ENCODE data around the gene GRIK3.

GRIK3 gene

DNA sequence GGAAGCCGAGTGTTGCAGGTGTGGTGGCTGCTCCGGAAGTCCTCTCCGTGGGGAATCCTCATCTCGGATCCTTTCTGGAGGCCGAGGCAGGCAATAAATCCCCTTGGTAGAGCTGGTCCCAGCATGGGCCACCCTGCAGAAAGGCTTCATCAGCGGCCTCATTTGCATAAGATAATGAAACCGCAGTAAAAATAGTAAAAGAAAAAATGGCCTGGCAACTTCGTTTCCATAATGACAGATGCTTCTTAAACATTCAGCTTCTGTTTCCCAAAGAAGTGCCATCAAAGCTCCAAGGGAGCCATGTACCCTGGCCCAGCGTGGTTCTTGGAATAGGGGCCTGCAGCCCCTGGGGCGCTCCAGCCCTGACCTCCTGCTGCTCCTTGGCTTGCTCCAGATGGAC, 244.1 kb downstream of the GRIK3 start:
- H3K4me3 ChIP-seq (ENCODE audit: low read depth in 1 of 2, low read length in 2 of 2): no peak overlapping the region
- no peak overlapping the region for H3K27ac ChIP-seq (ENCODE audit: low read depth, low read length)
- no peaks in the 10 kb centered on the region for H3K36me3 ChIP-seq (ENCODE audit: control insufficient read depth in 1 of 2, insufficient read depth in 2 of 2, low read length in 2 of 2)
- no peaks in the 10 kb centered on the region for H3K4me1 ChIP-seq (ENCODE audit: control insufficient read depth in 1 of 2, insufficient read depth in 2 of 2, low read length in 2 of 2)
- no peak overlapping the region for H3K9ac ChIP-seq (ENCODE audit: low read depth in 1 of 2, low read length in 2 of 2)
- no peaks in the 10 kb centered on the region for H3K9me3 ChIP-seq (ENCODE audit: control insufficient read depth in 1 of 2, low read length in 2 of 2)
- peaks cover 3 to 9% of the 10 kb centered on the region in 2 donors for H3K27me3 ChIP-seq (ENCODE audit: control insufficient read depth in 1 of 2, insufficient read depth in 2 of 2, low read length in 2 of 2)

GRCh38 chr1:36789535-36789934, 244.8 kb downstream of the GRIK3 start:
- no peak overlapping the region for H3K9ac ChIP-seq (ENCODE audit: low read depth in 1 of 2, low read length in 2 of 2)

GRCh38 chr1:36787312-36787913, 246.9 kb downstream of the GRIK3 start:
- Histone ChIP-seq H3K27ac (ENCODE audit: low read depth, low read length) (no peak overlapping the region), H3K9me3 (ENCODE audit: control insufficient read depth in 1 of 2, low read length in 2 of 2) (no peaks in the 10 kb centered on the region), H3K36me3 (ENCODE audit: control insufficient read depth in 1 of 2, insufficient read depth in 2 of 2, low read length in 2 of 2) (no peaks in the 10 kb centered on the region), H3K4me3 (ENCODE audit: low read depth in 1 of 2, low read length in 2 of 2) (no peak overlapping the region), H3K4me1 (ENCODE audit: control insufficient read depth in 1 of 2, insufficient read depth in 2 of 2, low read length in 2 of 2) (peaks cover 5 to 9% of the 10 kb centered on the region in 2 donors), H3K27me3 (ENCODE audit: control insufficient read depth in 1 of 2, insufficient read depth in 2 of 2, low read length in 2 of 2) (peaks cover 3 to 15% of the 10 kb centered on the region in 2 donors), H3K9ac (ENCODE audit: low read depth in 1 of 2, low read length in 2 of 2) (no peak overlapping the region)

More at GRCh38 chr1:36789535-36789934, 244.8 kb downstream of the GRIK3 start:
- Histone ChIP-seq H3K27ac (ENCODE audit: low read depth, low read length) (no peak overlapping the region), H3K4me3 (ENCODE audit: low read depth in 1 of 2, low read length in 2 of 2) (no peak overlapping the region), H3K9me3 (ENCODE audit: control insufficient read depth in 1 of 2, low read length in 2 of 2) (no peaks in the 10 kb centered on the region), H3K4me1 (ENCODE audit: control insufficient read depth in 1 of 2, insufficient read depth in 2 of 2, low read length in 2 of 2) (no peaks in the 10 kb centered on the region), H3K36me3 (ENCODE audit: control insufficient read depth in 1 of 2, insufficient read depth in 2 of 2, low read length in 2 of 2) (no peaks in the 10 kb centered on the region), H3K27me3 (ENCODE audit: control insufficient read depth in 1 of 2, insufficient read depth in 2 of 2, low read length in 2 of 2) (peaks cover 3 to 12% of the 10 kb centered on the region in 2 donors)

DNA sequence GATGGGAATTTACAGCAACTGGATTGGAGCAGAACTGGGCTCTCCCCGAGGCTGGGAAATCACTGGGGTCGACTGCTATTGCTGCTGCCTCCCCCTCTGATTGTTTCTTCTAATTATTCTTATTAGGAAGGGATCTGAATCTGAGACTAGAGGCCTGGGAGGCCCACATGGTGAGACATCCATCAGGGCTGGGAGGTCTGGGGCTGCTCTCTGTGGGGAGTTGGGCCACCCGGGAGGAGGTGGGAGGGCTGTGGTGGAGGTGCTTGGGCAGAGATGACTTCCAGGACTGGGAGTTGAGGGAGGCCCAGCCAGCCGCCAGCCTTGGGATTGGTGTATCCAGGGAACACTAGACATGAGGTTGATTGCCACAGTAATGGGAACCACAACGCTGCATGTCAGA, 247.9 kb downstream of the GRIK3 start:
- Histone ChIP-seq H3K36me3 (ENCODE audit: control insufficient read depth in 1 of 2, insufficient read depth in 2 of 2, low read length in 2 of 2) (no peaks in the 10 kb centered on the region), H3K27me3 (ENCODE audit: control insufficient read depth in 1 of 2, insufficient read depth in 2 of 2, low read length in 2 of 2) (peaks cover 3 to 15% of the 10 kb centered on the region in 2 donors)

DNA sequence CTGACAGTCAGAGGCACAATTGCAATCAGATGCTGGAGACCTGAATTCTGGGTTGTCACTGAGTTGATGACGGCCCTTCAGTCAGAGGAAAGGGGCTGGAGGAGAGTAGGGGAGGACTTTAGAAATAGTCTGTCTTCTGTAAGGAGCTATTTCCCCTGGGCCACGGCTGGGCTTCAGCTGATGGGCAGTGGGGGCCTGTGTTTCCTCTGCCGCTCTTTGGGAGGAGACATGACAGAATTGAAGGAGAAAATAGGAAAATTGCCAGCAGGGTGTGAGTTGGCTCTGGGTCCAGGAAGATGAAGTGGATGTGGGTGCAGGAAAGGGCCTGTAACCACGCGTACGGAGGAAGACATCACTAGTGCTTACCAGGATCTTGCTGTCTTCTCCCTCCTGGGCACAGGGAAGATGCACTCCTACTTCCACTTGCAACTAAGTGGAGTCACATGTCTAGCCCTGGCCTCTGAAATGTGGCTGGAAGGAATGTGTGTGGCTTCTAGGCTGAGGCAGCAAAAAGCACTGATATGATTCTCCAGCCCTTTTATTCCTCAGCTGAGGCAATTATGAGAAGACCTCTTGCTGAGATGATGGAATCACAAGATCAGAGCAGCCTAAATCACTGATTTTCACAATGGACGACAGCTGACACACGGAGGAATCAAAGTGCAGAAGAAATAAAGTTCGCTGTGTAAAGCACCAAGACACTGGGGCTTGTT, 250.0 kb downstream of the GRIK3 start:
- H3K27ac ChIP-seq (ENCODE audit: low read depth, low read length): no peak overlapping the region
- peaks cover 3 to 15% of the 10 kb centered on the region in 2 donors for H3K27me3 ChIP-seq (ENCODE audit: control insufficient read depth in 1 of 2, insufficient read depth in 2 of 2, low read length in 2 of 2)
- H3K4me3 ChIP-seq (ENCODE audit: low read depth in 1 of 2, low read length in 2 of 2): no peak overlapping the region
- no peak overlapping the region for H3K9ac ChIP-seq (ENCODE audit: low read depth in 1 of 2, low read length in 2 of 2)
- H3K9me3 ChIP-seq (ENCODE audit: control insufficient read depth in 1 of 2, low read length in 2 of 2): no peaks in the 10 kb centered on the region
- peaks cover 5 to 11% of the 10 kb centered on the region in 2 donors for H3K4me1 ChIP-seq (ENCODE audit: control insufficient read depth in 1 of 2, insufficient read depth in 2 of 2, low read length in 2 of 2)
- no peaks in the 10 kb centered on the region for H3K36me3 ChIP-seq (ENCODE audit: control insufficient read depth in 1 of 2, insufficient read depth in 2 of 2, low read length in 2 of 2)

More for the DNA sequence above, 247.9 kb downstream of the GRIK3 start:
- no peak overlapping the region for H3K9ac ChIP-seq (ENCODE audit: low read depth in 1 of 2, low read length in 2 of 2)
- no peak overlapping the region for H3K27ac ChIP-seq (ENCODE audit: low read depth, low read length)
- H3K4me1 ChIP-seq (ENCODE audit: control insufficient read depth in 1 of 2, insufficient read depth in 2 of 2, low read length in 2 of 2): peaks cover 5 to 11% of the 10 kb centered on the region in 2 donors
- no peaks in the 10 kb centered on the region for H3K9me3 ChIP-seq (ENCODE audit: control insufficient read depth in 1 of 2, low read length in 2 of 2)
- no peak overlapping the region for H3K4me3 ChIP-seq (ENCODE audit: low read depth in 1 of 2, low read length in 2 of 2)

GRCh38 chr1:36783475-36783874, 250.8 kb downstream of the GRIK3 start:
- Histone ChIP-seq H3K4me1 (ENCODE audit: control insufficient read depth in 1 of 2, insufficient read depth in 2 of 2, low read length in 2 of 2) (peaks cover 8 to 17% of the 10 kb centered on the region in 2 donors), H3K36me3 (ENCODE audit: control insufficient read depth in 1 of 2, insufficient read depth in 2 of 2, low read length in 2 of 2) (no peaks in the 10 kb centered on the region), H3K9me3 (ENCODE audit: control insufficient read depth in 1 of 2, low read length in 2 of 2) (no peaks in the 10 kb centered on the region), H3K27ac (ENCODE audit: low read depth, low read length) (no peak overlapping the region), H3K27me3 (ENCODE audit: control insufficient read depth in 1 of 2, insufficient read depth in 2 of 2, low read length in 2 of 2) (peaks cover 0 to 15% of the 10 kb centered on the region in 2 donors), H3K4me3 (ENCODE audit: low read depth in 1 of 2, low read length in 2 of 2) (no peak overlapping the region), H3K9ac (ENCODE audit: low read depth in 1 of 2, low read length in 2 of 2) (no peak overlapping the region)

DNA sequence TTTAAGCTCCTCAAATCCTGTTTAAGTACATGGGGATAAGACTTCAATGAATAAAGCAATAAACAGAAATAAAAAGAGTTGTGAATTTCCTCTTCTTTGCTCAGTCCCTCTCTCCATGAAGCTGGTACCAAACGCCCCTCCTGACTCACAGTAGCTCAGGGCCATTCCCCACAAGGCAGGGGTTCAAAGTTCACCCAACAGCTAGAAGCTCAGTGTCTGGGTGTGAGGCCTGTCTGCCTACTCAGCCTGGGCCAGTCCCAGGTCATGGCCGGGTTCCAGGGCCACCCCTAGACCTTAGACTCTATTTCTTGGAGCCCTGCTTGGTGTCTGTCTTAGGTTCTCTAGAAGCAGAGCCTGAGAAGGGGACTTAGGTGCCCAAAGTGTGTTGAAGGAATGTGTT, 251.5 kb downstream of the GRIK3 start:
- H3K4me3 ChIP-seq (ENCODE audit: low read depth in 1 of 2, low read length in 2 of 2): no peak overlapping the region
- H3K9ac ChIP-seq (ENCODE audit: low read depth in 1 of 2, low read length in 2 of 2): no peak overlapping the region
- H3K27ac ChIP-seq (ENCODE audit: low read depth, low read length): no peak overlapping the region
- peaks cover 8 to 17% of the 10 kb centered on the region in 2 donors for H3K4me1 ChIP-seq (ENCODE audit: control insufficient read depth in 1 of 2, insufficient read depth in 2 of 2, low read length in 2 of 2)
- H3K27me3 ChIP-seq (ENCODE audit: control insufficient read depth in 1 of 2, insufficient read depth in 2 of 2, low read length in 2 of 2): peaks cover 0 to 14% of the 10 kb centered on the region in 2 donors
- no peaks in the 10 kb centered on the region for H3K36me3 ChIP-seq (ENCODE audit: control insufficient read depth in 1 of 2, insufficient read depth in 2 of 2, low read length in 2 of 2)
- no peaks in the 10 kb centered on the region for H3K9me3 ChIP-seq (ENCODE audit: control insufficient read depth in 1 of 2, low read length in 2 of 2)

- Histone ChIP-seq H3K9ac (ENCODE audit: low read depth in 1 of 2, low read length in 2 of 2) (no peak overlapping the region), H3K36me3 (ENCODE audit: control insufficient read depth in 1 of 2, insufficient read depth in 2 of 2, low read length in 2 of 2) (no peaks in the 10 kb centered on the region), H3K27ac (ENCODE audit: low read depth, low read length) (no peak overlapping the region), H3K4me3 (ENCODE audit: low read depth in 1 of 2, low read length in 2 of 2) (no peak overlapping the region), H3K27me3 (ENCODE audit: control insufficient read depth in 1 of 2, insufficient read depth in 2 of 2, low read length in 2 of 2) (peaks cover 1 to 7% of the 10 kb centered on the region in 2 donors), H3K9me3 (ENCODE audit: control insufficient read depth in 1 of 2, low read length in 2 of 2) (no peaks in the 10 kb centered on the region), H3K4me1 (ENCODE audit: control insufficient read depth in 1 of 2, insufficient read depth in 2 of 2, low read length in 2 of 2) (peaks cover 8 to 17% of the 10 kb centered on the region in 2 donors)
These were observed 252.2 kb downstream of the GRIK3 start for GRCh38 chr1:36782085-36782484.

DNA sequence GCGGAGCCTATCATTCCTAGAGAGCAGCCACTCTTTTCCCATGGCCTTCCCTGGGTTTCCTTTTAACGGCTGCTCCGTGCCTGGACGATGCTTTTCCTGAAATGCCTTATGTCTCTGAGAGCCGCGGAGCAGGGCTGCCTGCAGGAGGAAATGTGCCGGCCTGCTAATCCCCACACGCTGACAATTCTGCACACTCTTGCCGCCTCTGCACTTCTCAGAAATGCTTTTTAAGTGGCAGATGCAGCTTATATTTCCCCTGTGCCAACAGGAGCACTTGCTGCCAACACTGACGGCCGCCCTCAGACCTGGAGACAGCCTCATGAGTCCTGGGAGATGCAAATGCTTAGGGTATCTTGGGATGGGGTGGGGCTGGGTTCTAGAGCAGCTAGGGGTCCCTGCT, 253.2 kb downstream of the GRIK3 start:
- H3K4me1 ChIP-seq (ENCODE audit: control insufficient read depth in 1 of 2, insufficient read depth in 2 of 2, low read length in 2 of 2): peaks cover 8 to 17% of the 10 kb centered on the region in 2 donors
- no peak overlapping the region for H3K27ac ChIP-seq (ENCODE audit: low read depth, low read length)
- no peak overlapping the region for H3K9ac ChIP-seq (ENCODE audit: low read depth in 1 of 2, low read length in 2 of 2)
- H3K4me3 ChIP-seq (ENCODE audit: low read depth in 1 of 2, low read length in 2 of 2): no peak overlapping the region
- no peaks in the 10 kb centered on the region for H3K9me3 ChIP-seq (ENCODE audit: control insufficient read depth in 1 of 2, low read length in 2 of 2)
- H3K36me3 ChIP-seq (ENCODE audit: control insufficient read depth in 1 of 2, insufficient read depth in 2 of 2, low read length in 2 of 2): no peaks in the 10 kb centered on the region
- peaks cover 5 to 6% of the 10 kb centered on the region in 2 donors for H3K27me3 ChIP-seq (ENCODE audit: control insufficient read depth in 1 of 2, insufficient read depth in 2 of 2, low read length in 2 of 2)

GRCh38 chr1:36778740-36779139, 255.6 kb downstream of the GRIK3 start:
- H3K36me3 ChIP-seq (ENCODE audit: control insufficient read depth in 1 of 2, insufficient read depth in 2 of 2, low read length in 2 of 2): no peaks in the 10 kb centered on the region
- H3K9ac ChIP-seq (ENCODE audit: low read depth in 1 of 2, low read length in 2 of 2): no peak overlapping the region
- H3K27me3 ChIP-seq (ENCODE audit: control insufficient read depth in 1 of 2, insufficient read depth in 2 of 2, low read length in 2 of 2): peaks cover 9% of the 10 kb centered on the region in 2 donors
- no peaks in the 10 kb centered on the region for H3K9me3 ChIP-seq (ENCODE audit: control insufficient read depth in 1 of 2, low read length in 2 of 2)
- no peak overlapping the region for H3K4me3 ChIP-seq (ENCODE audit: low read depth in 1 of 2, low read length in 2 of 2)
- no peak overlapping the region for H3K27ac ChIP-seq (ENCODE audit: low read depth, low read length)
- peaks cover 8 to 17% of the 10 kb centered on the region in 2 donors for H3K4me1 ChIP-seq (ENCODE audit: control insufficient read depth in 1 of 2, insufficient read depth in 2 of 2, low read length in 2 of 2)
